Tibial nerve (tissue), 4 donors: ENCODE measurements around the gene GRIK5. TPM values are rescaled to one million over a fixed set of nuclear protein-coding genes. Genes with fewer than 3 reads are reported as not detected.

ENCODE experiments used
- DNase-seq, 2 donors: peaks; one replicate each; pipeline ENCODE4 v3.0.0-alpha.2; 2019; ENCODE audit warnings: low spot score in 2 of 2
- H3K27ac ChIP-seq, 4 donors: fragments of 200-600 bp; sonication (generic) in 3 of 4; one replicate each; pipeline ENCODE4 v1.5.1; 2017 to 2019; ENCODE audit warnings: mild to moderate bottlenecking in 1 of 4
- H3K27me3 ChIP-seq, 2 donors: fragments of 200-600 bp; sonication (generic) in 1 of 2; one replicate each; pipeline versions ENCODE4 v1.5.1 to v1.6.0; 2017 to 2019
- H3K36me3 ChIP-seq, 3 donors: fragments of 200-600 bp; sonication (generic); one replicate each; pipeline ENCODE4 v1.5.1; 2018 to 2019
- H3K4me1 ChIP-seq, 4 donors: fragments of 200-600 bp; sonication (generic) in 3 of 4; one replicate each; pipeline ENCODE4 v1.5.1; 2017 to 2019
- H3K4me3 ChIP-seq, 4 donors: fragments of 200-600 bp; sonication (generic) in 3 of 4; one replicate each; pipeline ENCODE4 v1.5.1; 2017 to 2019; ENCODE audit warnings: mild to moderate bottlenecking in 1 of 4, moderate library complexity in 1 of 4
- H3K9me3 ChIP-seq, 4 donors: fragments of 200-600 bp; sonication (generic) in 3 of 4; one replicate each; pipeline ENCODE4 v1.5.1; 2017 to 2019
- CTCF ChIP-seq, 5 experiments: fragments of 200-600 bp in 3 of 5; fragments of 450-650 bp in 2 of 5; sonication (generic) in 3 of 5; IDR thresholded peaks; one replicate each; pipeline ENCODE4 v1.5.1; 2016 to 2019; ENCODE audit warnings: antibody characterized with exemption in 5 of 5, mild to moderate bottlenecking in 3 of 5, moderate library complexity in 2 of 5
- EP300 ChIP-seq, 2 donors: sonication (generic); formaldehyde crosslinking; IDR thresholded peaks; one replicate each; pipeline ENCODE4 v1.6.1; 2017; ENCODE audit warnings: antibody characterized with exemption in 2 of 2, mild to moderate bottlenecking in 1 of 2
- POLR2A ChIP-seq, 2 donors: fragments of 450-650 bp; IDR thresholded peaks; one replicate each; pipeline ENCODE4 v1.6.1; 2017; ENCODE audit warnings: antibody characterized with exemption in 2 of 2, mild to moderate bottlenecking in 2 of 2, moderate library complexity in 2 of 2
- WGBS, 2 donors: methylation state at CpG; one replicate each; pipeline ENCODE4 v1.1.5; 2018; 5-methylcytosine and 5-hydroxymethylcytosine counted together
- total RNA-seq, 4 donors: library from RNA; depleted of rRNA; stranded (reverse); fragments of >200 nt; gene quantifications; one replicate each; pipeline ENCODE4 v1.1.0, GENCODE V29; 2016

GRIK5 gene
- total RNA-seq, 4 donors from 2014 or later: 2.4 to 12.0 (median 3.2) TPM

GRCh38 chr19:41965106-41965505, 104.9 kb downstream of the GRIK5 start:
- no peak for DNase-seq
- TF ChIP-seq CTCF (IDR thresholded peaks at IDR 0.05) (no peak), EP300 (IDR thresholded peaks at IDR 0.05) (no peak), POLR2A (IDR thresholded peaks at IDR 0.05) (no peak)
- Histone ChIP-seq H3K4me3 (no peak overlapping the region), H3K27me3 (peaks cover 0 to 17% of the 10 kb centered on the region in 2 donors), H3K9me3 (no peaks in the 10 kb centered on the region), H3K4me1 (no peaks in the 10 kb centered on the region), H3K36me3 (no peaks in the 10 kb centered on the region), H3K27ac (no peak overlapping the region)
- 65 to 74% methylated on average over 5 of the region's 5 CpGs for WGBS, 2 donors

GRCh38 chr19:41960973-41961372, 109.0 kb downstream of the GRIK5 start:
- no peak for DNase-seq
- Histone ChIP-seq H3K4me1 (peaks cover 0 to 21% (median 14%) of the 10 kb centered on the region in 4 donors), H3K9me3 (no peaks in the 10 kb centered on the region), H3K27me3 (peaks cover 0 to 2% of the 10 kb centered on the region in 2 donors), H3K4me3 (no peak overlapping the region), H3K27ac (no peak overlapping the region), H3K36me3 (peaks cover 0 to 12% (median 0%) of the 10 kb centered on the region in 3 donors)
- WGBS, 2 donors: 96% methylated on average over 5 of the region's 5 CpGs
- no peak for TF ChIP-seq POLR2A (IDR thresholded peaks at IDR 0.05)
- no peak for TF ChIP-seq EP300 (IDR thresholded peaks at IDR 0.05)
- TF ChIP-seq CTCF (IDR thresholded peaks at IDR 0.05): no peak

GRCh38 chr19:41959056-41960053, 110.7 kb downstream of the GRIK5 start, which contains the start of gene RABAC1:
TSS of gene RABAC1 (minus strand) at chr19:41959321. CDS start at chr19:41959292, 29 bp downstream.
- peak; percentile 63 to 86 for DNase-seq
- 5 to 20% methylated on average over 10 to 44 of the region's 46 CpGs for WGBS, 2 donors
- Histone ChIP-seq H3K27ac (peak within 1 kb of the TSS; percentile 75 to 98 (median 96)), H3K36me3 (peaks cover 0 to 28% (median 0%) of the 10 kb centered on the region in 3 donors), H3K9me3 (no peaks in the 10 kb centered on the region), H3K27me3 (no peaks in the 10 kb centered on the region), H3K4me3 (peak within 1 kb of the TSS; percentile 58 to 94 (median 84)), H3K4me1 (peaks cover 0 to 21% (median 14%) of the 10 kb centered on the region in 4 donors)
- TF ChIP-seq CTCF (IDR thresholded peaks at IDR 0.05) (no peak), POLR2A (IDR thresholded peaks at IDR 0.05) (peak in 1 of 2 donors; percentile 45), EP300 (IDR thresholded peaks at IDR 0.05) (peak; percentile 63 to 82)

- DNase-seq: peak; percentile 73 to 78
- TF ChIP-seq EP300 (IDR thresholded peaks at IDR 0.05) (peak in 1 of 2 donors; percentile 43), CTCF (IDR thresholded peaks at IDR 0.05) (no peak), POLR2A (IDR thresholded peaks at IDR 0.05) (peak in 1 of 2 donors; percentile 44)
- Histone ChIP-seq H3K4me1 (peaks cover 0 to 21% (median 14%) of the 10 kb centered on the region in 4 donors), H3K9me3 (no peaks in the 10 kb centered on the region), H3K36me3 (peaks cover 0 to 28% (median 0%) of the 10 kb centered on the region in 3 donors), H3K27ac (peak overlapping the region; percentile 75 to 98 (median 96)), H3K4me3 (peak overlapping the region; percentile 58 to 94 (median 84)), H3K27me3 (no peaks in the 10 kb centered on the region)
- 2 to 4% methylated on average over 21 to 39 of the region's 43 CpGs for WGBS, 2 donors
These were observed 111.5 kb downstream of the GRIK5 start for GRCh38 chr19:41958367-41959055.
